HUDEP-2 (cell line): Measurements from ENCODE around the gene ADGRL4.

Experiments used
- DNase-seq, 76 experiments: peaks; one replicate each; lab custom pipeline; 2025; ENCODE audit not compliant: unreplicated experiment in 76 of 76; lab: John Stamatoyannopoulos, UW

The ADGRL4 gene

DNA sequence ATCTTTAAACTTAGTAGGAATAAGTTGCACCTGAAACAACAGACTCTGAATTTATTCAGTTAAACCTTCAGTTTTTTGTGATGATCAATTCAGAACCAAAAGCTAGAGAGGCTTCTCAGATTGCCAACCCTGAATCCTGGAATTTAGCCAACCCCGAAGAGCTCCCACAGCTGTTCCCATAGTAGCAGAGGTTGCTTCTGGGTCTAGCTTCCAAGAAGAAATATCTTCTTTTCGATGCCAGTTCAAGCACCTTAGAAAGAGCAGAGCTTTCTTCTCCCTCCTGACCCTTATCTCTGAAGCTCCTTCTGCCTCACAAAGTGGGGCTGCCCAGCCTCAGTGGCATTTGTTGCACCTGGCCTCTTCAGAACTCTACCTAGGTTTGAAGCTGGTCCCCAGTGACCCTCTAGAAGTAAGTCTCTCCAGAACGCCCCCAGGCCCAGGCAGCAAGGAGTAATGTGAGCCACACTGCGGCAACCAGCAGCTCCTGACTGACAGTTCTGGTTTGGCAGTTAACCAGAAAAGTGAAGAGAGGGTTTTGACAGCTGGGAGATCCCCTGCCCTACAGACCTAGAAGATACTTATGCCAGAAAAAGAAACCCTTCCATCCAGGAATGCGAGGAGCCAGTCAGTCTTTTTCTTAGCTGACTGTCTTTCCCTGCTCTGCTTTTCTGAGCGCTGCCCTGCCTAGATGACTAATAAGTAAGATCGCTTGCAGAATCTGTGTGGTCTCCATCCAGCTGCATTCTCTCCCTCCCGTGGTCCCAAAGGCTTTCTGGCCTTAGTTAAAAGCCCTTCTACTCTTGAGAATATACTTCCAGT, 165.9 kb downstream of the ADGRL4 start:
- no peak for DNase-seq
